GM13977 (cell line): ENCODE measurements around the gene VIPAS39.

ENCODE experiments used
- DNase-seq: peaks from one replicate; pipeline ENCODE4 v3.0.0; 2012; ENCODE audit warnings: low spot score
- CTCF ChIP-seq: IDR thresholded peaks from 2 replicates; pipeline ENCODE4 v1.5.1; 2012; ENCODE audit warnings: mild to moderate bottlenecking, control low read depth; ENCODE audit not compliant: insufficient read depth; ENCODE audit errors: extremely low read depth, missing control alignments
- in situ Hi-C: fragments of 300-500 bp; cut with MboI; formaldehyde crosslinking; loops from one replicate; pipeline ENCODE4 v1.12.0; 2022; ENCODE audit warnings: low sequenced_read_pairs, low pct_unique_long_range_greater_than_20kb, mixed read lengths, inconsistent platforms; ENCODE audit not compliant: unreplicated experiment

The VIPAS39 gene

GRCh38 chr14:77458249-77458950 is 999 bp upstream of the VIPAS39 start:
- no peak for TF ChIP-seq CTCF
- in situ Hi-C loops: no loop called here
- DNase-seq: no peak

DNA sequence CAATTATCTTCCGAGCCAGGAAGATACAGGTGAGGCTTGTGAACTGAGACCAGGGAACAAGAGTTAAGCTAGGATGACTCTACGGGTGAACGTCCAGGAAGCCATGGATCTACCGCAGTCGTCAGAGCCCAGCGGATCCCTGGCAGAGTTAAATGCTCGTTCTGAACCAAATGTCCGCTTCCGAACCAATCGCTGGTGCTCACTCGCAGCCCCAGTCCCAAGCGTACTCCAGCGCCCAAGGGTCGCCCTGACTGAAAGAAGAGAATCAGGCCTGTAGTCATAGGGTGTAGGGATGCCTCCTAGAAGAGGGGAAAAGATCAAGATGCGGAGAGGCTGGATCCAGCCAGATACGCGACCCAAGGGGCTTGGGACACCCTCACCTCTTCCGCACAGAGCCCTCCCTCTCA is 283 bp downstream of the VIPAS39 start:
- in situ Hi-C loops: no loop called here
- TF ChIP-seq CTCF: no peak
- no peak for DNase-seq

GRCh38 chr14:77455966-77456640 is 1.3 kb downstream of the VIPAS39 start:
- in situ Hi-C loops: no loop called here
- DNase-seq: no peak
- no peak for TF ChIP-seq CTCF

- TF ChIP-seq CTCF: no peak
- in situ Hi-C loops: no loop called here
- DNase-seq: no peak
Measured at GRCh38 chr14:77442196-77442595, 15.2 kb downstream of the VIPAS39 start.

DNA sequence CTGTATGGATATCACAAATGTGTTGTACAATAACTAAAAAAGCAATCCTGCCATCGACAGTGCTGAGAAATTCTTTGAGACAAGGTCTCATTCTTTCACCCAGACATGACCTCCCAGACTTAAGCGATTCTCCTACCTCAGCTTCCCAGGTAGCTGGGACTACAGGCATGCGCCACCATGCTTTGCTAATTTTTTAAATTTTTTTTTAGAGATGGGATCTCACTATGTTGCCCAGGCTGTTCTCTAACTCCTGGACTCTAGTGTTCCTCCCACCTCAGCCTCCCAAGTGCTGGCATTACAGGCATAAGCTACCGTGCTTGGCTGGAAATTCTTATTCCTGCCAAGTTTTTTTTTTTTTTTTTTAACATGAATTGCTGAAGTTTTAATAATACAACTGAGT is 17.5 kb downstream of the VIPAS39 start:
- no peak for TF ChIP-seq CTCF
- in situ Hi-C loops: no loop called here
- DNase-seq: no peak

DNA sequence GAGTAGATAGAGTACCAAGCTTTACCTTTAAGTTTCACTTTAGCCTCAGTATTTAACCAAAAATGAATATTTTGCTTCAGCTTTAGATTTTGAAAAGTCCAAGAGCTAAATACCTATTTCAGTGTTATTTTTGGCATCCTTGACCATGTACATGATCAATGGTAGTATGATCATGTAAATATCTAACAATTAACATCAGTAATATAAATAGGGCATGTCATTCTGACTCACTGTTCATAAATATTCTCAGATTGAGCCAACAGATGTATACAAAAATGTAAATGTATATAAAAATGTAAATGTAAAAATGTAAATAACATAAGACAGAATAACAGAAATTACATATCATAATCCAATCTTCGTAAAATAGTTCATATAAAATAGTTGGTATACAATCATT is 18.8 kb downstream of the VIPAS39 start:
- in situ Hi-C loops: no loop called here
- TF ChIP-seq CTCF: no peak
- DNase-seq: no peak
